Endothelial cell of coronary artery (primary cell): ENCODE results near the gene OCSTAMP. TPM values are rescaled to one million over a fixed set of nuclear protein-coding genes. Genes with fewer than 3 reads are reported as not detected.

Source experiments
- total RNA-seq: library from RNA; depleted of rRNA; stranded (reverse); fragments of >200 nt; gene quantifications from 2 replicates; pipeline ENCODE4 v1.2.3, GENCODE V29; 2014

Gene OCSTAMP
- total RNA-seq = not detected in 2 replicates

GRCh38 chr20:46550461-46550860, at the start of gene OCSTAMP:
OCSTAMP (minus strand) TSS chr20:46550654; CDS start chr20:46550560, 94 bp downstream.

DNA sequence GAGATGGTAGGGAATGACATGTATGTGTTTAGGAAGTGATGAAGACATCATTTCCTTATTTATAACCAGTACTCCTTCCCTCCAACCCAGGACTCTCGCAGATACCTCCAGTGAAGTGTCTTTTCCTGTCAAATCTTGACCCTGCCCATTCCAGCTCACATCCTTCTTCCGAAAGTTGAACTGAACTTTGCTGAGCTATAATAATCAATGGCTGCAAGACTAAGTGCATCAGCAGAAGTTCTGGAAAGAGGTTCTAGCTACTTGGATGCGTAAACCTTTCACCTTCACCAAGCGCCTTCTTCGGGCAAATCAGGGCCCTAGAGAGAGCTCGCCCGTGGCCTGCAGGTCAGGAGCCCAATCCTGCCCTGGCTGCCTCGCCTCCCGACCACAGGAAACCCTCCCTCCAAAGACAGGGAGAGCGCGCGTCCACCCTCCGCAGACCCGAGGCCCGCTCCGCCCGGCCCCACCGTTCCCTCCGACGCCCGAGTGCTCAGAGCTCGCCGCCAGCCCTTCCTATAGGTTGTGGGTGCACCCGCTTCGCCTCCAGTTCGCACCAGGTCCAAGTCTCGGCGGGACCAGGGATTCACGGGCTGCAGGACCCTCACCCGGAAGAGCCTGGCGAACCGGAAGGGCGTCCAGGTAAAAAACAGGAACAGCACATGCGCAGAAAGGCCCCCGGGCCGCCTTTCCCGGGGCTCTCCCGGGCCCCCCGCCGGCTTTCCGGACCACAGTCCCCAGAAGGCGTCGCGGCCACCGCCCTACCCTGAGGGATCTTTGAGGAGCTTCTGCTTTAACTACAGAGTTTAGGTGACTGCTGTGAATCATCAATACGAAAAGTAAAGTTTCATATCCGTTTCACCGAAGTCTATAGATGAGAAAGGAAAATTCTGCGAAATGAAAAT, 37.3 kb downstream of the OCSTAMP start, which contains the start of gene ZNF334:
Gene ZNF334 (minus strand): TSS at position 617 of the 902 bp plus-strand sequence. CDS start 1,457 bp downstream, outside the sequence.

Other genes with a start within 250 kb of the OCSTAMP start
- not detected in 2 replicates for gene CDH22, start 242.2 kb downstream of the OCSTAMP start, total RNA-seq
- 24.0 and 33.6 TPM in 2 replicates for gene ELMO2, start 144.0 kb downstream of the OCSTAMP start, total RNA-seq
- 0.36 and 1.2 TPM in 2 replicates for gene ZNF334, start 37.1 kb downstream of the OCSTAMP start, total RNA-seq
- gene SLC13A3, start 100.8 kb upstream of the OCSTAMP start, total RNA-seq = 0.09 and 0.38 TPM in 2 replicates
- 17.5 and 19.1 TPM in 2 replicates for gene TP53RK, start 138.8 kb upstream of the OCSTAMP start, total RNA-seq
- 6.7 and 12.6 TPM in 2 replicates for gene SLC2A10, start 159.0 kb upstream of the OCSTAMP start, total RNA-seq